ENCODE results near the gene EIF3D.

DNA sequence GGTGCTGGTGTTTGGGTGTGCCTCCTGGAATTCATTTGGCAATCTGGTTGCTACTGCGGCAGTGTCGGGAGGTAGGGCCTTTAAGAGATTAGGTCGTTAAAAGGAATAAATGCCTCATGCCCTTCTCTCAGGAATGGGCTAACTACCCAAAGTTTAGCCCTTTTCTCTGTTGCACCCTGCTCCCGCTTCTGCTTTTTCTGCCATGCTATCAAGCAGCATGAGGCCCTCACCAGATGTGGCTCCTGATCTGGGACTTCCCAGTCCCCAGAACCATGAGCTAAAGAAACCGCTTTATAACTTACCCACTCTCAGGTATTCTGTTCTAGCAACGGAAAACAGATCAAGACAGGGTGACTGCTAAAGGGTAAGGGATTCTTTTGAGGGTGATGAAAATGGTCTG, 6.3 kb downstream of the EIF3D start:
- TF ChIP-seq, protein P1, sequence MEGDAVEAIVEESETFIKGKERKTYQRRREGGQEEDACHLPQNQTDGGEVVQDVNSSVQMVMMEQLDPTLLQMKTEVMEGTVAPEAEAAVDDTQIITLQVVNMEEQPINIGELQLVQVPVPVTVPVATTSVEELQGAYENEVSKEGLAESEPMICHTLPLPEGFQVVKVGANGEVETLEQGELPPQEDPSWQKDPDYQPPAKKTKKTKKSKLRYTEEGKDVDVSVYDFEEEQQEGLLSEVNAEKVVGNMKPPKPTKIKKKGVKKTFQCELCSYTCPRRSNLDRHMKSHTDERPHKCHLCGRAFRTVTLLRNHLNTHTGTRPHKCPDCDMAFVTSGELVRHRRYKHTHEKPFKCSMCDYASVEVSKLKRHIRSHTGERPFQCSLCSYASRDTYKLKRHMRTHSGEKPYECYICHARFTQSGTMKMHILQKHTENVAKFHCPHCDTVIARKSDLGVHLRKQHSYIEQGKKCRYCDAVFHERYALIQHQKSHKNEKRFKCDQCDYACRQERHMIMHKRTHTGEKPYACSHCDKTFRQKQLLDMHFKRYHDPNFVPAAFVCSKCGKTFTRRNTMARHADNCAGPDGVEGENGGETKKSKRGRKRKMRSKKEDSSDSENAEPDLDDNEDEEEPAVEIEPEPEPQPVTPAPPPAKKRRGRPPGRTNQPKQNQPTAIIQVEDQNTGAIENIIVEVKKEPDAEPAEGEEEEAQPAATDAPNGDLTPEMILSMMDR (IDR thresholded peaks at IDR 0.05; ENCODE audit: control extremely low read depth in 1 of 3, insufficient read depth in 1 of 3, low read depth in 1 of 3, low read length in 3 of 3) = no peak
- TF ChIP-seq BRCA1 (IDR thresholded peaks at IDR 0.05; ENCODE audit: low read depth, low read length) (no peak), MAX (IDR thresholded peaks at IDR 0.05) (no peak), ASH2L (IDR thresholded peaks at IDR 0.05; ENCODE audit: low read length) (no peak), RFX5 (IDR thresholded peaks at IDR 0.05; ENCODE audit: borderline replicate concordance, low read depth, low read length) (no peak), EZH2 (IDR thresholded peaks at IDR 0.05; ENCODE audit: low read depth, low read length, severe bottlenecking) (no peak), RAD21 (IDR thresholded peaks at IDR 0.05 in 1 of 2, conservative IDR thresholded peaks at IDR 0.05 in 1 of 2; ENCODE audit: low read depth in 2 of 2, low read length in 2 of 2) (no peak), RBBP5 (IDR thresholded peaks at IDR 0.05; ENCODE audit: borderline replicate concordance, low read depth, low read length) (no peak)
- TF ChIP-seq, protein P2, sequence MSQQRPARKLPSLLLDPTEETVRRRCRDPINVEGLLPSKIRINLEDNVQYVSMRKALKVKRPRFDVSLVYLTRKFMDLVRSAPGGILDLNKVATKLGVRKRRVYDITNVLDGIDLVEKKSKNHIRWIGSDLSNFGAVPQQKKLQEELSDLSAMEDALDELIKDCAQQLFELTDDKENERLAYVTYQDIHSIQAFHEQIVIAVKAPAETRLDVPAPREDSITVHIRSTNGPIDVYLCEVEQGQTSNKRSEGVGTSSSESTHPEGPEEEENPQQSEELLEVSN (IDR thresholded peaks at IDR 0.05) = no peak
- TF ChIP-seq, protein P3, sequence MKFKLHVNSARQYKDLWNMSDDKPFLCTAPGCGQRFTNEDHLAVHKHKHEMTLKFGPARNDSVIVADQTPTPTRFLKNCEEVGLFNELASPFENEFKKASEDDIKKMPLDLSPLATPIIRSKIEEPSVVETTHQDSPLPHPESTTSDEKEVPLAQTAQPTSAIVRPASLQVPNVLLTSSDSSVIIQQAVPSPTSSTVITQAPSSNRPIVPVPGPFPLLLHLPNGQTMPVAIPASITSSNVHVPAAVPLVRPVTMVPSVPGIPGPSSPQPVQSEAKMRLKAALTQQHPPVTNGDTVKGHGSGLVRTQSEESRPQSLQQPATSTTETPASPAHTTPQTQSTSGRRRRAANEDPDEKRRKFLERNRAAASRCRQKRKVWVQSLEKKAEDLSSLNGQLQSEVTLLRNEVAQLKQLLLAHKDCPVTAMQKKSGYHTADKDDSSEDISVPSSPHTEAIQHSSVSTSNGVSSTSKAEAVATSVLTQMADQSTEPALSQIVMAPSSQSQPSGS (IDR thresholded peaks at IDR 0.05; ENCODE audit: low read length) = no peak
